Keratinocyte (primary cell): ENCODE measurements around the gene SRD5A1.

Source experiments
- EZH2 ChIP-seq: IDR thresholded peaks from one replicate; pipeline ENCODE4 v1.6.1; 2012; ENCODE audit warnings: inconsistent platforms, mild to moderate bottlenecking, low read length, moderate library complexity
- TF ChIP-seq, protein P1 (sequence below), 3 experiments: IDR thresholded peaks in 1 of 3; conservative IDR thresholded peaks in 1 of 3; optimal IDR thresholded peaks in 1 of 3; 2 replicates in 2 of 3; 3 replicates in 1 of 3; pipeline versions ENCODE3 to v1.5.1; 2011; ENCODE audit warnings: low read length in 3 of 3, mild to moderate bottlenecking in 3 of 3, moderate library complexity in 2 of 3, control low read depth in 1 of 3, inconsistent platforms in 1 of 3; ENCODE audit not compliant: insufficient read depth in 2 of 3; ENCODE audit errors: extremely low read depth in 1 of 3

DNA sequence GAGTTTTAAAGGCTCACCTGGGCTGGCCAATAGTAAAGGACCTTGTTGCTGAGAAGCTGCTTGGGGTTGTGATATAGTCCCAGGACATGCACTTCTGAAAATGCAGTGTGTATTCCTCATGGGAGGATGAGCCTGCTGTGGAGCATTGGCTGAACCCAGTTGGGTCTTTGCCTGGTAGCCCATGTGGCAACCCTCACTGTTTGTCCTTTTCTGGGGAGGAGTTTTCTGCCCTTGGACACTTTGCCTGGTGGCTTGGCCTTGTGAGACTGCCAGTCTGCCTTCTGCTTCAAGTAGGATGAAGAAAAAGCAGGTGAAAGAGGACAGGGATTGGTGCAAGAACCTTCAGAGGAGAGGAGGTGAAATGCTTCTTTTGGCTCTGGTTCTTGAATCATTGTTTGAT, 84.0 kb downstream of the SRD5A1 start:
- TF ChIP-seq EZH2, result no peak
- TF ChIP-seq, protein P1, sequence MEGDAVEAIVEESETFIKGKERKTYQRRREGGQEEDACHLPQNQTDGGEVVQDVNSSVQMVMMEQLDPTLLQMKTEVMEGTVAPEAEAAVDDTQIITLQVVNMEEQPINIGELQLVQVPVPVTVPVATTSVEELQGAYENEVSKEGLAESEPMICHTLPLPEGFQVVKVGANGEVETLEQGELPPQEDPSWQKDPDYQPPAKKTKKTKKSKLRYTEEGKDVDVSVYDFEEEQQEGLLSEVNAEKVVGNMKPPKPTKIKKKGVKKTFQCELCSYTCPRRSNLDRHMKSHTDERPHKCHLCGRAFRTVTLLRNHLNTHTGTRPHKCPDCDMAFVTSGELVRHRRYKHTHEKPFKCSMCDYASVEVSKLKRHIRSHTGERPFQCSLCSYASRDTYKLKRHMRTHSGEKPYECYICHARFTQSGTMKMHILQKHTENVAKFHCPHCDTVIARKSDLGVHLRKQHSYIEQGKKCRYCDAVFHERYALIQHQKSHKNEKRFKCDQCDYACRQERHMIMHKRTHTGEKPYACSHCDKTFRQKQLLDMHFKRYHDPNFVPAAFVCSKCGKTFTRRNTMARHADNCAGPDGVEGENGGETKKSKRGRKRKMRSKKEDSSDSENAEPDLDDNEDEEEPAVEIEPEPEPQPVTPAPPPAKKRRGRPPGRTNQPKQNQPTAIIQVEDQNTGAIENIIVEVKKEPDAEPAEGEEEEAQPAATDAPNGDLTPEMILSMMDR (optimal IDR thresholded peaks at IDR 0.05 in 1 of 3, IDR thresholded peaks at IDR 0.05 in 1 of 3, conservative IDR thresholded peaks at IDR 0.05 in 1 of 3; ENCODE audit: extremely low read depth in 1 of 3, insufficient read depth in 2 of 3, low read length in 3 of 3), result no peak
